GM21423 (cell line): ENCODE data around the gene DMAC2.
A peak's percentile ranks its signal among the peaks of the same experiment; 100 is the strongest.
"Not testable (repeated sequence)": the region's sequence is repeated elsewhere in the genome, so short reads cannot be mapped to it uniquely, and the experiment has no call there.

Experiments
- ATAC-seq: cut with Tn5 transposase; IDR thresholded peaks from one replicate; pipeline ENCODE4 v1.9.1; 2021; ENCODE audit warnings: mild to moderate bottlenecking, moderate library complexity; ENCODE audit not compliant: unreplicated experiment

The DMAC2 gene

GRCh38 chr19:41439441-41440222 lies at the start of gene DMAC2:
DMAC2 (minus strand) TSS chr19:41439912; CDS start chr19:41439899, 13 bp downstream.
- ATAC-seq, result peak; percentile 91

GRCh38 chr19:41486953-41487352 lies 47.2 kb upstream of the DMAC2 start:
- ATAC-seq, result not testable (repeated sequence)

- no peak for ATAC-seq
Observed at GRCh38 chr19:41484822-41485221, 45.1 kb upstream of the DMAC2 start.

GRCh38 chr19:41480336-41480735 lies 40.6 kb upstream of the DMAC2 start:
- ATAC-seq, result no peak

GRCh38 chr19:41479757-41480191 lies 40.1 kb upstream of the DMAC2 start:
- no peak for ATAC-seq

- ATAC-seq, result no peak
Observed at GRCh38 chr19:41478875-41479756, 39.4 kb upstream of the DMAC2 start.

GRCh38 chr19:41478171-41478570 lies 38.5 kb upstream of the DMAC2 start:
- no peak for ATAC-seq

GRCh38 chr19:41476583-41476982 lies 36.9 kb upstream of the DMAC2 start:
- ATAC-seq, result no peak

GRCh38 chr19:41463257-41464256 lies 23.8 kb upstream of the DMAC2 start:
- not testable (repeated sequence) for ATAC-seq

GRCh38 chr19:41462497-41462896 lies 22.8 kb upstream of the DMAC2 start:
- no peak for ATAC-seq

GRCh38 chr19:41457241-41457640 lies 17.5 kb upstream of the DMAC2 start:
- peak; percentile 62 for ATAC-seq

GRCh38 chr19:41456342-41456918 lies 16.7 kb upstream of the DMAC2 start:
- ATAC-seq, result no peak

GRCh38 chr19:41455936-41456335 lies 16.2 kb upstream of the DMAC2 start:
- no peak for ATAC-seq

- no peak for ATAC-seq
Observed at GRCh38 chr19:41452584-41453275, 13.0 kb upstream of the DMAC2 start.

- no peak for ATAC-seq
Observed at GRCh38 chr19:41449865-41450178, 10.1 kb upstream of the DMAC2 start.

GRCh38 chr19:41449079-41449864 lies 9.6 kb upstream of the DMAC2 start:
- no peak for ATAC-seq

- no peak for ATAC-seq
Observed at GRCh38 chr19:41447732-41448332, 8.1 kb upstream of the DMAC2 start.

GRCh38 chr19:41445575-41445974 lies 5.9 kb upstream of the DMAC2 start:
- no peak for ATAC-seq
